HG03097 (cell line): ENCODE results near the gene SLC24A4.

ENCODE experiments used
- ATAC-seq: cut with Tn5 transposase; IDR thresholded peaks from one replicate; pipeline ENCODE4 v1.9.1; 2021; ENCODE audit not compliant: unreplicated experiment, low FRiP score

SLC24A4 gene

DNA sequence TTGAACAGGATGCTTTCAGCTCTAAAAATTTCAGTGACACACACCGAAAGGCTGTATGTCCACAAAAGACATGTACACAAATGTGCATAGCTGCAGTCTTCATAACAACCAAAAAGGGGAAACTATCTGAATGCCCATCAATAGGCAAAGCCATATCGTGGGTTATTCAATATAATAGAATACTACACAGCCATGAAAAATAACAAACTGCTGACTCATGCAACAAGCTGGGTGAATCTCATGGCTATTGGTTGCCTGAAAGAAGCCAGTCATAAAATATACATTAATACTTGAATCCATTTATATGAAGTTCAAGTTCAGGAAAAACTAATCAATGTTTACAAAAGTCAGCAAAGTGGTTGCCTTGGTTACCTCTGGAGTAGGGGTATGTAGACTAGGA lies 132.3 kb downstream of the SLC24A4 start:
- no peak for ATAC-seq

DNA sequence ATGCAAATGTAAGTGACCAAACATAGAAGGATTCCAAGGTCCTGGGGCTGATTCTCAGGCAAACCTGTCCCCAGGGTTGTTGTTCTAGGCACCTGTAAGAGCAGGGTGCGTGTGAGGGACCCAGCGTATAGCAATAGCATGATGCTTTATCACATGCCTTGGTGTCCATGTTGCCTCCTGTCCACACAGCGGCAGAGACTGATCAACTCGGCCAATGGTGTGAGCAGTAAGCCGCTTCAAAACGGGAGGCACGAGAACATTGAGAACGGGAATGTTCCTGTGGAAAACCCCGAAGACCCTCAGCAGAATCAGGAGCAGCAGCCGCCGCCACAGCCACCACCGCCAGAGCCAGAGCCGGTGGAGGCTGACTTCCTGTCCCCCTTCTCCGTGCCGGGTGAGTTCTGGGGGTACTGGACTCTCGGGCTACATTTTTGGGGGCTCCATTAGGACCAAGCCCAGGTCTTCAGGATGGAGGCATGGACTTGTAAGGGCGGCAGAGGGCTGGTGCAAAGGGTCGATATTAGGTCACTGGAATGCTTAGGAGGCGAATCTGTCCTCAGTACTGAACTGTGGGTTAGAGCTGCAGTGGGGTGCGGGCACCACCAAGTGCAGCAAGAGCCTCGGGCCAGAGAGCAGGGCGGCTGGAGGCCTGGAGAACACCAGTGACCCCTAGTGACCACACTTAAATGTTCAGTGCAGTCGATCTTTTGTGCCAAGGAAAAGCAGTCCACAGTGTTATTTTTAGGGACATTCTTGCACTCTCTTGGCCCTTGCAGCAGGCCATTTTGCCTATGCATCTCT lies 133.4 kb downstream of the SLC24A4 start:
- ATAC-seq, result no peak

DNA sequence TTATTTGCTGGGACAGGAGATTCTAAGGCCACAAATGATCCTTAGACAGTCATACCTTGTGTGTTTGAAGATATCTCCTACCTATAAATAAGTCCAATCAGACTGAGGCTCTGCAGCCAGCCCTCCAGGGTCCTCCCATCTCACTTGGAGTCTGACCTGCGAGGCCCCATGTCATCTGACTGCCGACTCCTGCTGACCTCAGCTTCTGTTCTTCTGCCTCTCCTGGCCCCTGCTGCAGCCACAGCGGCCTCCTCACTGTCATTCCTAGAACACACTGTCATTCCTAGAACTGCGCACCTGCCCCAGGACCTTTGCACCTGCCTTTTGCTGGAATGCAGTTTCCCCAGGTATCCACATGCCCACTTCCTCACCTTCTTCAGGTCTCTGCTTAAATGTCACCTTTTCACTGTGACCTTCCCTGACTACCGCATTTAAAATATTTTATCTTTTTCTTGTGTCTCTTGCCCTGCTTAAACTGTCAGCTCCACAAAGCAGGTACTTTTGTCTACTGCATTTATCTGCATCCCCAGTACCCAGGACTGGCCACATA lies 134.1 kb downstream of the SLC24A4 start:
- no peak for ATAC-seq

DNA sequence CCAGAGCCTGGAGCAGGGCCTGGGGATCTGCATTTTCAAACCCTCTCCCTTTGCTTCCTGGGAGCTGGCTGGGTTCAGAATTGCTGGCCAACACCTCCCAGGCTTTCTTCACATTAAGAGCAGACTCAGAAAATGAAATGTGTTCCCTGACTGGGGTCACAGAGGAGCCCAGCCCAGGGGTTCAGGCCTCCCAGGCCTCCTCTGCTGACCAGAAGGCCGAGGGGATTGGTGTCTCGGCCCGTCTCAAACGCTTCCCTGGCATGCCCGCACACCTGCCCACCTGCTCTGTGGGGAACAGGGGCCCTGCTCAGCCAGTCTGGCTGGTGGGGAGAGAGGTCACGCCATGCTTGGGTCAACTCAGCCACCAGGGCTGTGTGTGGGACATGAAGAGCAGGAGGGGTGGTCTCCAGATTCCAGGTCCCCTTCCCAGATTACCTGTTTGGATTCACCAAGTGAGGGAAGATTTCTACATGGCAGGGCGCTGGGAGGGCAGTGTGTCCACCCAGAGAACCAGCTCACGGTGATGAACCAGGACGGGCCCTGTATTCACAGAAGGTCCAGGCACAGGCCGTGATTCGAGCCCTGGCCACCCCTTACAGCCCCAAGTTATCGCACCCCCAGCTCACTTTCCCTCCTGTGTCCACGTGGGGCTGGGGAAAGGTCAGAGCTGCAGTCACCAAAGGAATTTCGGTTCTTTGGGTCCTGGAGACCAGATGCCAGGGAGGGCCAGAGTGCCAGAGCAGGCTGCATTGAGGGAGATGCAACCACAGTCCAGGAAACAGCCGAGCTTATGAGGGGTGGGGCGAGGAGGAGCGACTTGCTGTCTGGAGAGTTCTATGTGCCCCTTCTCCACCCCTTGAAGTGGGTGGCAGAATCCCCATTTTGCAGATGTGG lies 135.4 kb downstream of the SLC24A4 start:
- no peak for ATAC-seq

DNA sequence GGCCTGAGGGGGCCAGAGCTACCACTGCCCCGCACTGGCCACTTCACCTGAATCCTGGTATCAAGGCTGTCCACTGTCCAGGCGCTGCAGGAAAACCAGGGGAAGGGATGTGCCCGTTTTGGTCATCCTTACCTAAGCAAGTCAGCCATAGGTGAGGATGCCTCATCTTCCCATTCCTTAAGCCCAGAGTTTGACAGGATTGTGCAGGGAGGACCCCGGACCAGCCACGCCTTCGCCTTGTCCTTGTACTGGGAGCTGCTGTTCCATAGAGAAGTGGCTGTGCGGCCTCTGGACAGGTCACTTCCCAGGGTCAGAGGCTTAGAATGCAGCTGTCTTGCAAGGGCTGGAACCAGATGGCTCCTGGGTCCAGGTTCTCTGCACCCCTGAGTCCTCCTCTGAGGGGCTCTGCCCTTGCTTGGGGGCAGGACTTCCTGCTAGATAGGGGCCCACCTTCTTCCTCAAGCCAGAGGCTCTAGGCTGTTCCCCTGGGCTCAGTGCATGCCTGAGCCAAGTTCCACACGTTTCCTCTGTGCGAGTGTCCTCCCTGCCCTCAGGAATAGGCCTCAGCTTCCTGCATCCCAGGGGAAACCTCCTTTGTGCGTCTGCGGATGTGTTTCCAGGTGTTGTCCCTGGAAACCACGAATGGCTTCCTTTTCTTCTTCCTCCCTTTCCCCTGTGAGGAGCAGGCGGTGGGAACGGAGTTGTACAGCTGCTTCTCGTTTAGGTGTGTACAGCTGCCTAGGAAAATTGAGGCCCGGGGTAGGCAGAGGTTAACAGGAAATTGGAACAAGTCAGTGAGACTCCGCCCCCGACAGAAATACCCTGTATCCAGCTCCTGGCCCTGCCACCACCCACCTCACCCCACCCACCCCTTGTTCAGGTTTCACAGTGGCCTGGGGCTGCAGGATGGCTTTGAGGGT lies 136.3 kb downstream of the SLC24A4 start:
- ATAC-seq, result no peak

DNA sequence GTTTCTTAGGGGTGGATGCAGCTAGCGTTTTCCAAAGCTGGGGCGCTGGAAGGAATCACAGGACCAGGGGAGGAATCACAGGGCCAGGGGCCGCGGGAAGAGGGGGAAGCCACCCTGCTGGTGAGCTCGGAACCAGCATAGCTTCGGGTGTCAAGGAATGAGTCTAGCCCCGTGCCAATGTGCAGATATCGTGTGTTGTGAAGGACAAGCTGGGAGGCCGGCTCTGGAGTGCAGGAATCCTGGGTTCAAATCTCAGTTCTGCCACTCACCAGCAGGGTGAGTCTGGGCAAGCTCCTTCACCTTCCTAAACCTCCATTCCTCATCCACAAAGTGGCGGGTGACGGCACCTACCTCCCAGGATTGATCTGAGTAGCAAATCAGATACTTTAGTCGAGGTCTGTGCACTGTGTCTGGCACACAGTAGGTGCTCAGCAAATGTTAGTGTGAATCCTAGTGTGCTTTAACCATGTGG lies 137.0 kb downstream of the SLC24A4 start:
- ATAC-seq, result no peak

DNA sequence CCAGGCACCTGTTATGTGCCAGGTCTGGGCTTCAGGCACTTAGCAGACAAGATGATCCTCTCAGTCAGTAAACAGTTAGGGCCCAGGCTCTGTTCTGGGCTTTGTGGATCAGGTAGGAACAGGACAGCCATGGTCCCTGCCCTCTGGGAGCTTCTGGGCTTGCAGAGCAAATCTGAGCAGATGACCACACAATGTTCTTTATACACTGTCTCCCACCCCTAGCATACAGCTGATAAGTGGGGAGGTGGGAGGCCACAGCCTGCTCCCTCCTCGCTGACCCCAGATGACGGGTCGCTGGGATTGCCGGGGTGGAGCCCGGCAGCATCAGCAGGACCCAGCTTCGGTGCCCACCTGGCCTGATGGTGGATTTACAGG lies 137.6 kb downstream of the SLC24A4 start:
- ATAC-seq, result no peak

DNA sequence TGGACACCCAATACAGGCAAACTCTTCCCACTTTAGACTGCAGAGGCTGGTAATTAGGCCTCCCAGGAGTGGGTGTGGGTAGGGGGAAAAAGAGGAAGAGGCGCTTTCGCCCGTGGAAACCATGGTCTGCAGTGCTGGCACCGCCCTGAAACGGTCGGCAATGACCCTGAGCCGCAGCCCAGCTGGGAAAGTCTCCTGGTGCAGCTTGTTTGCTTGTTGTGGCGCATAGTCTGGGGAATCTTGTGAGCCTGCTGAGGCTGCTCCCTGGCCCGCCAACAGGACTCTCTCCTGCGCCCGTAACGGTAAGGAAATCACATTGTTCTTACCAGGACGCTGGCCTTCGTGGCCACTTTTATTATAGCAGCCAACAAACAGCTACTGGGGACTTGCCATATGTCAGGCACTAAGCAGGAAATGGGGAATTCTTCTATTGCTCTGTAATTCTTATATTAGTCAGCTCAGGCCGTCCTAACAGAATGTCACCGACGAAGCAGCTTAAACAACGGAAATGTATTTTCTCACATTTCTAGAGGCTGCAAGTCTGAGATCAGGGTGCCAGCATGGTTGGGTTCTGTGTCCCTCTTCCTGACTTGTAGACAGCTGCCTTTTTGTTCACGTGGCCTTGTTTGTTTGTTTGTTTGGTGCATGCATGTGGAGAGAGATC lies 138.1 kb downstream of the SLC24A4 start:
- ATAC-seq, result no peak

DNA sequence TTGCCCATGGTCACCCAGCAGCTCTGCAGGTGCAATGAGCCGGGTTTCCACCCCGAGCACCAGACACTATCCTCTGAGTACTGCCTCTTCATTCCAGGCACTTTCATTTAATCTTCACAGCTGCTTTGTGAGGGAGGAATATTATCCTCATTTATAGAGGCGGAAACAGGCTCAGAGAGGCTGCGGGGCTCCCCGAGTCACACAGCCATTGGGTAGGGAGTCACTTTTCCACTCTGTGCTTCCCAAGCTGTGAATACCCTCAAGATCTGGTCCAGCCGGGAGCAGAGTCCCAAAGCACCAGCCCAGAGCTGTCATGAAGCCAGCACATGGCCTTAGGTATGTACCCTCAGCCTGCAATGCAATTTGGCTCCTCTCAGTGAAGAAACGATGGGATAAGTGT lies 138.9 kb downstream of the SLC24A4 start:
- ATAC-seq, result no peak

DNA sequence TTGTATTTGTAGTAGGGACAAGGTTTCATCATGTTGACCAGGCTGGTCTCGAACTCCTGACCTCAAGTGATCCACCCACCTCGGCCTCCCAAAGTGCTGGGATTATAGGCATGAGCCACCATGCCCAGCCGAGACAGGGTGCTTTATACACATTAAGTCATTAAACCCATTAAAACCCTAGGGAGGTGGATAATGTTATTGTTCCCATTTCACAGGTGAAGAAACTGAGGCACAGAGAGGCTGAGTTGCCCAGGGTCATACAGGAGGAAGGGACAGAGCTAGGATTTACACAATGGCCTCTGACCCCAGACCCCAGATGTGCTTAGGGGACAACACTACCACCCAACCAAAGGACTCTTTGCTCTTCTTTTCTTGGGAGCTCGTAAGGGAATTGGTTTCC lies 139.6 kb downstream of the SLC24A4 start:
- ATAC-seq, result no peak

DNA sequence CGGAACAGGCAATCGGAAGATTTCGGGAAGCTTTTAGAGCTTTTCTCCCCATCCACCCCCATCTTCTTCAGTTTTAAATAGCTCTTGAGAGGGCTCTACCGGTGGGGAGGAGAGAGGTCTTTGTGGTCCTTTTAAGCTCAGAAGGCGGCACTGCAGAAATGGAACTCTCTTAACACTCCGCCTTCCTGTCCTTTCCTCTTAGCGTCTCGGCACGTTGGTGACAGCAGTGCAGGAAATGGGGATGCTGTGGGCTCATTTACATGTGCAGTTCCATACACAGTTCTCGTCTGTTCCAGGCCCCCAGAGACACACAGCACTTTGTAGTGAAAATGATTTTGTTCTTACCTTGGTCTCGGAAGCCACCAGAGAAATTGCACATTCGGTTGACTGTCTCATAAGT lies 140.2 kb downstream of the SLC24A4 start:
- ATAC-seq, result no peak

DNA sequence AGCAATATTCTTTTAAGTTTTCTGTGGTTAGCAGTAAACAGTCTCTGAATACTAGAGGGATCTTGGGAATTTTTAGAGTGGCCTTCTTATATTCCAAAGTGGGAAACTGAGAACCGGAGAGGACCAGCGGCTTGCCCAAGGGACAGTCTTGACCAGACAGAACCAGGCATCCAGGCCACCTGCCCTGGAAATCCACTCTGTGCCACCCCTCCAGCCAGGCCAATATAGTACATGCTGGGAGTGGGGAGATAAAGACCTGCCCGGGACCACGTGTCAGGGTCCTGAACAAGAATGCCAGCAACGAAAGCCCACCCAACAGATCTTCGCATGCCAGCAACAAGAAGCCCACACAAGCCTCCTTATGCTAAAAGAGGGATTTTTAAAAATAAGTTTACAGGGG lies 141.2 kb downstream of the SLC24A4 start:
- no peak for ATAC-seq

DNA sequence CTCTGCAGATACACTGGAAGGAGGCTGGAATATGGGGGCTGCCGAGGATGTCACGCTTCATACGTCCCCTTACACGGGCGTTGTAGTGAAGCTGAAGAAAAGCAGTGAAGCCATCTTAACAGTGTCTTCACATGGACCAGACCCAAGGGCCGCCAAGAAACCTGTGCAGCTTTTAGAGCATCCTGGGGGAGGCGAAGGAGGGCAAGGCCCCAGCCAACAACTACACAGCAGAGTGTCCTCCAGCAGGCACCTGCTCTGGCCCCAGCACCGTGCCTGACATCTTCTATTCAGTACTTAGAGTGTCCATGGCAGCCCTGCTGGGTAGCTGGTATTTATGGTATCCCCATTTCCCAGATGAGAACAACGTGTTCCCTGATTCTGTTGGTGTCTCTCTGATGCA lies 141.8 kb downstream of the SLC24A4 start:
- ATAC-seq, result no peak

DNA sequence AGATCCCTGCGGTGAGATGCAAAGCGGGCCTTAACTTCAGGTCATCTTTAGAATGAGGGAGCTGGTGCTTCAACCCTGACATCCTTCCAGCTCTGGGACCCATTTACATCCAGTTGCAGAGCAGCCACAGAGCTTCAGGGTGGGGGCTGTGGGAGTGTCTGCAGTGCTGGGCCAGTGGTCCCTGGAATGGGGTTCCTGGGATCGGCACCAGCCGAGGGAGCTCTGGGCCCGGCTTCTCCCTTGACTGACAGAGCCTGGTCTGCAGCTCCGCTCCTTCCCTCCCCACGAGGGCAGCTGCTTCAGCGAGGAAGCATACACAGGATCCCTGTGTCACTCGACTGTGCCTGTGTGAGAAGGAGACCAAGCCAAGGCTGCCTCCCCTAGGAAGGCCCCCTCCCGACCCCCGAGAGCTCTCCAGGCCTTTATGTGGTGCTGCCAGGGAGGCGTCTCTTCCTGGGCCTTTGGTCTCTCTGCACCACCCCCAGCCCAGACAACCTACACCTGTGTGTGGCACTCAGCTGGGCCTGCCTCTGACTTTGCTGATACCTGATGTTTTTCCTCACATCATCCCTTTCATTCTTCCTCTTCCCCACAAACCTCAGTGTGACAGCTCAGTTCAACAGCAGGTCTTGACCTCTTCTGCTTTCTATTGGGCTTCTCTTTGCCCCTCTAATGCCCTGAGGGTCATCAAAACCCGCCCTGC lies 142.5 kb downstream of the SLC24A4 start:
- ATAC-seq, result no peak

DNA sequence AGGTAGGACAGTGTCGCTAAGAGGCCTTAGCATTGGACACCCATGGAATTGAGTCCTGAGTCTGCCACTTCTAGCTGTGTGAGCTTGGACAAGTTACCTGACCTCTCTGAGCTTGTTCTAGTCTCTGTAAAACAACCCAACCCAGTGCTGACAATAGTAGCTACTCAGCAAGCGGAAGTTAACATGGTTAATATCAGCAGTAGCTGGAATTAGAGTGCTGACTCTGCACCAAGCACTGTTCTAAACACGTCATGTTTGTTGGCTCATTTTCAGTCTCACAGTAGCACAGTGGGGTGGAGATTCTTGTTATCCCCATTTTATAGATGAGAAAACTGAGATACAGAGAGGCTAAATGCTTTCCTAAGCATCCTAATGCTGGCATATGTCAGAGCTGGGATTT lies 143.1 kb downstream of the SLC24A4 start:
- ATAC-seq, result no peak

DNA sequence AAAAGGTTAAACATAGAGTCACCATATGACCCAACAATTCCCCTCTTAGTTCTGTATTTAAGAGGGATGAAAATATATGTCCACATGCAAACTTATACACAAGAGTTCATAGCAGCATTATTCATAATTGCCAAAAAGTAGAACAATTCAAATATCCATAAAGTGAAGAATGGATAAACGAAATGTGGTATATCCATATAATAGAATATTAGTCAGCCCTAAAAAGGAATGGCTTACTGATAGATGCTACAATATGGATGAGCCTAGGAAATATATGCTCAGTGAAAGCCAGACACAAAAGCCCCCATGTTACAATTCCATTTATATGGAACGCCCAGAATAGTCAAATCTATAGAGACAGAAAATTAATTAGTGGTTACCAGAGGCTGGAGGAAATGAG lies 146.6 kb downstream of the SLC24A4 start:
- no peak for ATAC-seq

DNA sequence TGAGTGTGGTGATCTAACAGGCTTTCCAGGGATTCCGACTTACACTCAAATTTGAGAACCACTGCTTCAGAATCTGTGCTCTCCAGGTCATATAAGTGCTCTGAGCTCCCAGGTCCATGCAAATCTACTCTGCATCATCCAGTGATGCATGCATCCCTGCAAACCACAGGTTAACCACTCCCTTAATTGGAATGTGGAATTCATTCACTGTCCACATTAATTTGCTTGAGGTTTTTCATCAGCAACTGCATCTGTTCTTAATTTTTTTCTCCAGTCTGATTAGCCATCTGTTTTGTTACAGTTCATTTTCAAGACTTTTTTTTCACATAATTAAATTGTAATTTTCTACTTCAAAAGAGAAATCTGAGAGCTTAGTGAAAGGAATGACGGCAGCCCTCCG lies 147.2 kb downstream of the SLC24A4 start:
- ATAC-seq, result no peak

DNA sequence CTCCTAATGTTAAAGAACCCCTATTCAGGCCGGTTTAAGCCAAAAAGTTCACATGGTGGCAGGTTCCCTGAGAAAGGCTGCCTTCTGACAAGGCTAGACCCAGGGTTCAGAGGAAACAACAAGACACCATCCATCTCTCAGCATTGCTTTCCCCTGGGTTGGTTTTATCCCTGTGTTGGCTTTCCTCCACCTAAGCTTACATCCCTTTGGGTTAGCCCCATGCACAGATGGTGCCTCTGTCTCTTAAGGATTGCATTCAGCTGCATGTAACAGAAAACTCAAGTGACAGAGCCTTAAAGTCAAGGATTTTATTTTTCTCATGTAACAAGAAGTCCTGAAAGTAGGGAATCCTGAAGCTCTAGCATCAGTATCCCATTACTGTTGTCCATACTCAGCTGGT lies 147.8 kb downstream of the SLC24A4 start:
- no peak for ATAC-seq

DNA sequence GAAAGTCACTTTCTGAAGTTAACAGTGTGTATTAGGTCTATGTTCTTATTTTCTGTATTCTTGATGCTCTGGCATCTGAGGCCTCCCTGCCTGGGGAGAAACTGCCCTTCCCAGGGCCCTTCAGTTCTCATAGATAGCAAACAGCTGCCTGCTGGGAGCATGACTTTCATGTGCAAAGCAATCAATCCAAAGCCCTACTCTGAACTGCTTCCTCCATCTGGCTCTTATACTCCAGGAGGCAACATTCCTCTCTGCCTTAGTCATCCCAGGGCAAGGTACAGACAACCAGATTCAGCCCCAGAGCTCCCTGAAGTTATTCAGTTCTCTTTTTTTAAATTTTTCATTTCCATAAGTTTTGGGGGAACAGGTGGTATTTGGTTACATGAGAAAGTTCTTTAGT lies 149.0 kb downstream of the SLC24A4 start:
- ATAC-seq, result no peak
